ENCODE measurements around the gene TEAD4. TPM values are rescaled to one million over a fixed set of nuclear protein-coding genes. Genes with fewer than 3 reads are reported as not detected.

TEAD4 gene
- total RNA-seq, 1 donor from 2014 or later: 0.74 TPM

DNA sequence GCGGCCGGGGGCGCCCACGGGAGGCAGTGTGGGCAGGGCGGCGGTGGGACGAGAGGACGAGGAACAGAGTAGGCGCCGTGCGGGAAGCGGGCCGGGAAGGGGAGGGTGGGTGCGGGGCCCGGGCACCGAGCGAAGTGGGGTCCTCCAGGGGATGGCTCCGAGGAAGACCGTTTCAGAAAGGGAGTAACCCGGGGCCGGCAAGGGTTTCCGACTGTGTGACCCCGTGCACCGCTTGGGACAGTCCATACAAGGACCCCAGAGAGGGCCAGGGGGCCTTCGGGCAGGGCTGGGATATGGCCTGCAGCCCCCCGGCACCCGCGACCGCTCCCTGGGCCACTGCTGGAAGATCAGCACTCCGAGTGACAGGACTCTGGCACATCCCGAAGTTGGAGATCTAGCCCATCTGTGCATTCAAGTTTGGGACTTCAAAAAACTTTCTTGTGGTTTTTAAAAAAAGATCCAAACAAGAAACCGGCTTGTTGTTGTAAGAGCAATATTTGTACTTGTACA is 118.4 kb downstream of the TEAD4 start:
- intact Hi-C loops (cut with micrococcal nuclease): loop anchor here (10.0 kb wide), 1 partner anchor 677 kb away; the partner anchor contains the start of gene CRACR2A

DNA sequence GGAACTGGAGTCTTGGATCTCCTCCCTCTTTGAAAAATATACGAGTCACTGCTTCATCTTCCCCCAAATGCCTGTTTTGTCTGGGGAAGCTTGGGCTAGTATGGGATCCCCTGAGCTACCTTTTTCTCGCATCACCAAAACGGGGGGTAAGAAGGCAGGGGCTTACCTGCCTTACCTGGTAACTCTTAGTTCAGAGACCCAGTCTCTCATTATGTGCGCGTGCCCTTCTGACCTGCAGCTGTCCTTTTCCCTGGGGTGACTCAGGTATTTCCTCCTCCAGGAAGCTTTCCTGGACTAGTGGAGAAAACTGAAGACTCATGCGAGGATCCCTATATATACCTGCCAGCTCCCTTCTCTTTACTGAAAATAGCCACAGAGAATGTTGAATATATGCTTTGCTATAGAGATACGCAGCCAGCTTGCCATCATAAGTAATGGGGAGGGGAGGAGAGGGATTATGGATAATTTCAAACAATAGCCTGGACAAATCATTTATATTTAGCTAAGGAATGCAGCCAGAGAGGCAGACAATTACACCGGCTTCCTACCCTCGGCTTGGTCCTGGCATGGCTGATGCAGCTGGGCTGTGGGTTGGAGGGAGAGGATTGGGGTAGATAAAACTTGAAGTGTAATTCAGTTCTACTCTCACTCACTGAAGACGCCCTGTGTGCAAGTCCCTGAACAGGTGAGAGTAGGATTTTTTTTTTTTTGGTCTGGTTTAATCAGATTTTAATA is 119.1 kb downstream of the TEAD4 start:
- intact Hi-C loops (cut with micrococcal nuclease): loop anchor here (10.0 kb wide), 1 partner anchor 677 kb away; the partner anchor contains the start of gene CRACR2A

- intact Hi-C loops (cut with micrococcal nuclease): no loop called here
Measured at GRCh38 chr12:3081091-3081490, 121.9 kb downstream of the TEAD4 start.

GRCh38 chr12:3081886-3082285 is 122.7 kb downstream of the TEAD4 start:
- intact Hi-C loops (cut with micrococcal nuclease): no loop called here

DNA sequence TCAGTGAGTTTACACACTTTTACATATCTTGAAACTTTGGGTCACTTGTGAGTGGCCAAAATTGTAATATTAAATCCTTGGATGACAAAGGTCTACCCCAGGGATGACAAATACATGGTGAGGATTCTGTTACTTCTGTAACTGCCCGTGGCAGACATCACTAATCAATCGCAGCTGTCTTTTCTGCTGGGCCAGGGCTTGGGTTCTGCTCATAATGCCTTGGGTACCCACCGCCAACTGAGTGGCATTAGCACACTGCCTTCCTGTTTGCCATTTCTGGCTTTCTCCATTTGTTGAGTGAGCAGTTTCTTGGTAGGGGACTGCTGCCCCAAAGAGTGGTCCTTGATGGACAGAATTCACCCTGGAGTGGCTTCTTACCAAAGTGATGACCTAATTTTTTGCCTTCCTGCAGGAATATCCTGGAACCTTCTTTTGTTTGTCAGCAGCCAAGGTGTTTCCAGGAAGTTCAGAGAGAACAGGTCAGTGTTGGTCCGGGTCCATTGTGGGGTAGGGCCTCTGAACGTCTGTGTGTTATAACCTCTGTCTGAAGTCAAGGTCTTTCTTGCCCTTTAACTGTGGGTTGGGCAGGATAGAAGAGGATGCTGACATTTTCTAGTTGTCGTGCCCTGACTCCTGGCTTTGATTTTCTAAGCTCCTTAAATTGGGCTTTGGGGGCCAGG is 124.2 kb downstream of the TEAD4 start:
- intact Hi-C loops (cut with micrococcal nuclease): no loop called here

- intact Hi-C loops (cut with micrococcal nuclease): no loop called here
Measured at GRCh38 chr12:3083921-3084347, 124.7 kb downstream of the TEAD4 start.

DNA sequence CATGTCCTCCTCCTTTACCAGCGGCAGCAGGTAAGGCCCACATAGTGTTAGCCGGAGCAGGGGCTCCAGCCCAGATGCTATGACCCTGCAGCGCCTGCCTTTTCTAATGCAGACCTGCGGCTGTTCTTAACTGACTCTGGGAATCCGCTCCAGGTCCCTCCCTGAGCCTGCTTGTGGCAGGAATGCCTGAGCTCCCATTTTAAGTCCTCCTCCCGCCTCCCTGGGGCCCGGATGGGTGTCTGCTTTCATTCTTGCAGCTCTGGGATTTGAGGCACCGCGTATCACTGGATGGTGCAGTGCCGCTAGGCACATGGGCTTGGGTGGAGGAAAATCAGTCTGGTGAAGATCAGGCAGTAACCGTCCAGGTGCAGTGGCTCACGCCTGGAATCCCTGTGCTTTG is 125.5 kb downstream of the TEAD4 start:
- intact Hi-C loops (cut with micrococcal nuclease): no loop called here

DNA sequence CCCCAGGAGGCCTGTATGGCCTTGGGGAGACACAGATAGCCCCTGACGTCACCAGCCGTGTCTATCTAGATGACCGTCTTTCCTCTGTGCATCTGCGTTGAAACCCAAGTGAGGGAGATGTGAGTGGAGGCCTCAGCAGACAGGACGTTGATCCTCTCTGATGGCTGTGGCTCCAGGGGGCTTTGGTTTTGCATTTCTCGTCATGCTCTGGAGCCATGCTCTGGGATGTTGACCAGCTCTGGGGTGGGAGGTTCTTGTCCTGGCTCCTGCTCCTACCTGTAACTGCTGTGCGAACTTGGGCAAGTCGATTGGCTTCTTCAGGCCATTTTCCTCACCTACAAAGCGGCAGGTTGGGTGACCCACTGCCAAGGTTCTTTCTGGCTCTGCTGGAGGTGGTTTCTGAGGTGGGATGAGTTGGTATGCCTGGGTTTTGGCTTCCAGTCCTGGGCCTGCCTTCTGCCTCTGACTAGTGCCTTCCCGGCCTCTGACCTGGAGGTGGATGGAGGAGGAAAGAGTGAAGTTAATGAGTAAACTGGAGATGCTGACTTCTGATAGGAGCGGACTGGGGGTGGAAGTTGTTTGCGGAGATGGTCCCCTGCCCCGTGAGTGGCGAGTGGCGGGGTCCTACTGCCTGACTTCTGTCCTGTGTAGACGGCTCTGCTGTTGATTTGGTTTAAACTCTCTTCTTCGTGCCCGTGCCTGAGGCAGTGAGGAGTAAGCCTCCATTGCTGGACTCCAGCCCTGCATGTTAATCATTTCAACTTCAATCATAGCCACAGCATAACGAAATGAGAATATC is 126.3 kb downstream of the TEAD4 start:
- intact Hi-C loops (cut with micrococcal nuclease): no loop called here

DNA sequence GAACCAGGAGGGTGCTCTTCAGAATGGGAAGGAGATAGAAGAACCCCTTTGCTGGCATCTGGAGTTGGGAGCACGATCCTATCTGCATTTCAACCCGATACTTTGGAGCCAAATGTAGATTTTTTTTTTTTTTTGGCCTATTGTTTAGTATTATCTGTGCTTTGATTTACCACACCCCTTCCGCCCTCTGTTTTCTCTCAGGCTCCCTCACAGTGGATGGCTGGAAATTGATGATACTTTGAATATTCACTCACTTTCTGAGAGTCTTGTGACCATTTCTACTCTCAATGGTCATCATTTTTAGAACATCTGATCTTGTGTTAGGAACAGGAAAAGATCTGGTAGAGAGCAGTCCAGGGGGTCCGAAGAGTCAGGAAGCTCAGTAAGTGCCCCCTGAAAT is 127.0 kb downstream of the TEAD4 start:
- intact Hi-C loops (cut with micrococcal nuclease): no loop called here

- intact Hi-C loops (cut with micrococcal nuclease): no loop called here
Measured at GRCh38 chr12:3086729-3087323, 127.6 kb downstream of the TEAD4 start.

- intact Hi-C loops (cut with micrococcal nuclease): no loop called here
Measured at GRCh38 chr12:3087758-3088650, 128.8 kb downstream of the TEAD4 start.

- intact Hi-C loops (cut with micrococcal nuclease): no loop called here
Measured at GRCh38 chr12:3089588-3089987, 130.4 kb downstream of the TEAD4 start.

Other genes with a start within 250 kb of the TEAD4 start
- 80.6 and 81.5 TPM in 2 replicates for gene FKBP4, start 164.4 kb upstream of the TEAD4 start, total RNA-seq
- 48.0 and 59.5 TPM in 2 replicates for gene ITFG2, start 146.7 kb upstream of the TEAD4 start, total RNA-seq
- gene NRIP2, start 124.4 kb upstream of the TEAD4 start, total RNA-seq: not detected in 2 replicates
- gene TEX52, start 102.4 kb upstream of the TEAD4 start, total RNA-seq: 0.41 TPM in 1 of 2 replicates, not detected in the other
- gene FOXM1, start 82.2 kb upstream of the TEAD4 start, total RNA-seq: 85.0 and 90.6 TPM in 2 replicates
- gene RHNO1, start 82.2 kb upstream of the TEAD4 start, total RNA-seq: 43.4 and 49.5 TPM in 2 replicates
- 7.8 TPM in 2 replicates for gene TULP3, start 68.5 kb upstream of the TEAD4 start, total RNA-seq
- 0.05 TPM in 1 of 2 replicates, not detected in the other for gene TSPAN9, start 118.0 kb downstream of the TEAD4 start, total RNA-seq

Data from T-helper 1 cell treated with Interleukin-12 subunit alpha and Interleukin-12 subunit beta and Interleukin-4 antibody, amounts not matched to agents 30 ng/mL and 1 ng/mL, for 36 hours (primary cell).